K562 treated with DMSO at 1 percent for 12 hours (cell line): Measurements from ENCODE around the gene PRKCSH. TPM values are rescaled to one million over a fixed set of nuclear protein-coding genes. Genes with fewer than 3 reads are reported as not detected.

Experiments
- total RNA-seq: library from RNA; unstranded; fragments of 300-600 nt; gene quantifications from 2 replicates; pipeline ENCODE4 v1.2.3, GENCODE V29; 2022; ENCODE audit not compliant: insufficient read depth

PRKCSH gene, protein sequence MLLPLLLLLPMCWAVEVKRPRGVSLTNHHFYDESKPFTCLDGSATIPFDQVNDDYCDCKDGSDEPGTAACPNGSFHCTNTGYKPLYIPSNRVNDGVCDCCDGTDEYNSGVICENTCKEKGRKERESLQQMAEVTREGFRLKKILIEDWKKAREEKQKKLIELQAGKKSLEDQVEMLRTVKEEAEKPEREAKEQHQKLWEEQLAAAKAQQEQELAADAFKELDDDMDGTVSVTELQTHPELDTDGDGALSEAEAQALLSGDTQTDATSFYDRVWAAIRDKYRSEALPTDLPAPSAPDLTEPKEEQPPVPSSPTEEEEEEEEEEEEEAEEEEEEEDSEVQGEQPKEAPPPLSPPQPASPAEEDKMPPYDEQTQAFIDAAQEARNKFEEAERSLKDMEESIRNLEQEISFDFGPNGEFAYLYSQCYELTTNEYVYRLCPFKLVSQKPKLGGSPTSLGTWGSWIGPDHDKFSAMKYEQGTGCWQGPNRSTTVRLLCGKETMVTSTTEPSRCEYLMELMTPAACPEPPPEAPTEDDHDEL
- 269 and 367 TPM in 2 replicates for total RNA-seq

DNA sequence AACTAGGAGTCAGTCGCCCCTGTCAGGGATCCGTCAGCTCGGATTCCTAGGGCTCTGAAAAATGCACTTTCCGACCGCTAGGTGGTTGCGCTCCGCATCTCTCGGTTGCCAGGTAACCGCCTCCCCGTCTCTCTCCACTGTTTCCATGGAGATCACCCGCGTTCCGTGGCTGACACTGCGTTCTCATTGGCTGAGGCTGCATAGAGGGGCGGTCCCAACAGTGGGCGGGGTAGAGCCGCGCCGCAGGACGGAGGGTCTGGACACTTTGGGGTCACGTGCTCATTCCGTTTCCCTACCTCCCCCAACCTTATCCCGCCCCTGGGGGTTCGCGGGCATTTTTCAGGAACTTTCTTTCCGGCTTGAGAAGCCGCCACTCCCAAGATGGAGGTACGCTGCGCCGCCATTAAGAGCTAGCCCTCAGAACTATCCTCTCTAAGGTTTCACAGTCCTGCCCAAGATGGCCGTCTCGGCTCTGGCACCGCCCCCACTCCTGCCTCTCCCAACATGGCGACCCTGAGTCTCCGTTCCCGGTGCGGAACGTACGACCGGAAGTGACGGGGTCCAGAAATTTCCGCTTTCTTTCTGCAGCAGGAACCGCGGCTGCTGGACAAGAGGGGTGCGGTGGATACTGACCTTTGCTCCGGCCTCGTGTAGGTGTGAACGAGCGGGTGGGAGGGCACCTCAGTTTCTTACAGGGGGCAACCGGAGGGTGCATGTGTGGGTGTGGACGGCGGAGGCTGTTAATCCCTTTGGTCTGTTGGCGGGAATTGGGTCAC lies at the start of gene PRKCSH, which contains the start of gene ODAD3:
TSS of gene PRKCSH (plus strand) at position 579 of the 776 bp plus-strand sequence. CDS start 483 bp downstream, outside the sequence.
TSS of gene ODAD3 (minus strand) at position 65 of the 776 bp plus-strand sequence. CDS start 105 bp downstream, outside the sequence.

DNA sequence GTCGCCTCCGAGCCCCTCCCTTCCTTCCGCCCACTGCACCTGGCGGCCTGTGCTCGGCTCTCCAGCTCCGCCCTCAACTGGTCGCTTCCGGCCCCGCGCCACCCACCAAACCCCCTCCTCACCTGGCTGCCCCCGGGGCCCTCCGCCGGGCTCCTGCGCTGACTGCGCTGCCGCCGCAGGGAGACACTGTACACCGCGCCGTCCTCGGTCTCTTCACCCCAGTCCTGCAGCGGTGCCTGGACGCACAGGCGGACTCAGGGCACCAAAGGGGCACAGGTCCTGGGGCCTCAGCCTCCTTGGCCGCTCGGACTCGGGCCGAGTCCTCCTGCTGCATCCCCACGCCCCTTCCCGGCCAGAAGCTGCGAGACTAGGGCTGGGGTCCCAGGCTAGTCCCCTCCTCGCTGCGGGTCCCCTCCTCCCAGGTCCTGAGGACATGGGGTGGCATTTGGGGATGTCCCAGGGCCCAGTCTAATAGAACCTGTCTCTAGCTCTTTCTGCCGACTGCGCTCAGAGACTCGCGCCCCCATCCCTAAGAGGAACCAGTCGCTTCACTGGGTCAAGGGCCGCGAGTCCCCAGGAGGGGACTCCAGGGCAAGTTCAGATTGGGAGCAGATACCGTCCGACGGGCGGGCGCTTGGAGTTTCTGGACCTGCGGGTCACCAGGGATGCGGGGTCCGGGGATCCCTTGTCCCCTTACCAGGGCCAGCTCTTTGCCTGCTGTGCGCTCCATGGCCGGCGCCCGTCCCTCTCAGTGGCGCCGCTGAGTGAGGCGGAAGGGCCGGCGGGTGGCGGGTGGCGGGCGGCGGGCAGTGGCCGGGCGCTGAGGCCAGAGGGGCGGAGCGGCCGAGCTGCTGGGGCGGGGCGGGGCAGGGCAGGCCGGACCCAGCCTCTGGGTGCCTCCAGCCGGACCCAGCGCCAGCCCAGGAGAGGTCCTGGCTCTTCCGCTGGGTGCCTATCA lies 16.6 kb upstream of the PRKCSH start, which contains the start of gene RGL3:
TSS of gene RGL3 (minus strand) at position 766 of the 958 bp plus-strand sequence. CDS start at position 730, 36 bp downstream.

DNA sequence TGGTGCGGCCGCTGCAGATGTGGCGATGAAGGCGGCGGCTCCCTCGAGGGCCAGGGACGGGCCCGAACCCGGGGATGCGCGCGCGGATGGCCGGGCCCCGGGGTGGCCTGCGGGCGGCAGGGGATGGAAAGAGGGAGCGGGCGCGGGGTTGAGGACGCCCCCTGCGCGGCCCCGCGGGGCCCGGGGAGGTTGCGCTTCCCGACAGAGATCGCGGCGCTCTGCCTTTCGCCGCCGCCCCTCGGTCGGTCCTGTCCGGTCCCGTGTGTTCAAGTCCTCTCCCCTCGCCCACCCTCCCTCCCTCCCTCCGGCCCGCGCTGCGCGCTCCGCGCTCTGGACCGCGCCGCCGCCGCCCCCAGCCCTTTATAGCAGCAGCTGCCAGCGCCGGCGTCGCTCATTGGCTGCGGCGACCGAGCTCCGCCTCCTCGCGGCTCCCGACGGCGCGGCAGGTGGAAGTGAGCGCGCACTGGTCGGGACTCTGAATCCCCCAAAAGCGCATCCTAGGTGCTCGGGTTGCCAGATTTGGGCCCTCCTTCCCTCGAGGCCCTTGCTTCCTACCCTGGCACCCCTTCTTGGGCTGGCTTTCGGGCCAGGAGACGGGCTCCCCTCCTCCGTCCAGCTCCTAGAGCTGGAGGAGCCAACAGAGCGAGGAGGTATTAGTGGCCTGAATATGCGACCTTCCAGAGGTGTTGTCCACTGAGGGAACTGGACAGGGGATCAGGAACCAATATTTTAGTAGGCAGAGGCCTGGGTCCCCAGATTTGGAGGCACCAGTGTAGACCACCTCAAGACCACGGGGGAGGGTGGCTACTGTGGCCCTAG lies 45.5 kb downstream of the PRKCSH start, which contains the start of gene ELAVL3:
TSS of gene ELAVL3 (minus strand) at position 332 of the 819 bp plus-strand sequence. CDS start 438 bp downstream, outside the sequence.

Other genes with a start within 250 kb of the PRKCSH start
- 14.5 and 56.0 TPM in 2 replicates for gene KANK2, start 238.1 kb upstream of the PRKCSH start, total RNA-seq
- not detected in 2 replicates for gene ANGPTL8, start 196.0 kb upstream of the PRKCSH start, total RNA-seq
- 5.7 and 22.5 TPM in 2 replicates for gene DOCK6, start 173.1 kb upstream of the PRKCSH start, total RNA-seq
- not detected in 2 replicates for gene TSPAN16, start 139.5 kb upstream of the PRKCSH start, total RNA-seq
- gene RAB3D, start 96.0 kb upstream of the PRKCSH start, total RNA-seq = 2.0 and 5.5 TPM in 2 replicates
- gene TMEM205, start 89.4 kb upstream of the PRKCSH start, total RNA-seq = 63.8 and 74.8 TPM in 2 replicates
- gene CCDC159, start 89.1 kb upstream of the PRKCSH start, total RNA-seq = 8.4 and 20.3 TPM in 2 replicates
- 23.2 and 37.6 TPM in 2 replicates for gene PLPPR2, start 80.2 kb upstream of the PRKCSH start, total RNA-seq
- 4.0 and 4.5 TPM in 2 replicates for gene SWSAP1, start 61.0 kb upstream of the PRKCSH start, total RNA-seq
- 11.9 and 13.5 TPM in 2 replicates for gene EPOR, start 51.3 kb upstream of the PRKCSH start, total RNA-seq
- 1.3 and 2.0 TPM in 2 replicates for gene RGL3, start 16.3 kb upstream of the PRKCSH start, total RNA-seq
- gene ODAD3, start 514 bp upstream of the PRKCSH start, total RNA-seq = 1.1 TPM in 1 of 2 replicates, not detected in the other
- not detected in 2 replicates for gene ELAVL3, start 45.4 kb downstream of the PRKCSH start, total RNA-seq
- 9.0 and 9.8 TPM in 2 replicates for gene ZNF653, start 70.2 kb downstream of the PRKCSH start, total RNA-seq
- 43.6 and 45.8 TPM in 2 replicates for gene ECSIT, start 93.5 kb downstream of the PRKCSH start, total RNA-seq
- 2.0 and 5.0 TPM in 2 replicates for gene CNN1, start 103.2 kb downstream of the PRKCSH start, total RNA-seq
- gene ELOF1, start 123.6 kb downstream of the PRKCSH start, total RNA-seq = 115 and 131 TPM in 2 replicates
- 34.2 and 38.6 TPM in 2 replicates for gene ACP5, start 142.0 kb downstream of the PRKCSH start, total RNA-seq
- 5.6 and 10.2 TPM in 2 replicates for gene ZNF627, start 161.8 kb downstream of the PRKCSH start, total RNA-seq